Stimulated activated CD4-positive, alpha-beta T cell treated with anti-CD3 and anti-CD28 coated beads, TNF-alpha, amount 100 ng/mL, for 4 hours (primary cell): ENCODE data around the gene PYGM.

Source experiments
- DNase-seq, 3 experiments: peaks; one replicate each; pipeline ENCODE4 v3.0.0-alpha.2; 2020; ENCODE audit warnings: low read depth in 3 of 3

The PYGM gene

DNA sequence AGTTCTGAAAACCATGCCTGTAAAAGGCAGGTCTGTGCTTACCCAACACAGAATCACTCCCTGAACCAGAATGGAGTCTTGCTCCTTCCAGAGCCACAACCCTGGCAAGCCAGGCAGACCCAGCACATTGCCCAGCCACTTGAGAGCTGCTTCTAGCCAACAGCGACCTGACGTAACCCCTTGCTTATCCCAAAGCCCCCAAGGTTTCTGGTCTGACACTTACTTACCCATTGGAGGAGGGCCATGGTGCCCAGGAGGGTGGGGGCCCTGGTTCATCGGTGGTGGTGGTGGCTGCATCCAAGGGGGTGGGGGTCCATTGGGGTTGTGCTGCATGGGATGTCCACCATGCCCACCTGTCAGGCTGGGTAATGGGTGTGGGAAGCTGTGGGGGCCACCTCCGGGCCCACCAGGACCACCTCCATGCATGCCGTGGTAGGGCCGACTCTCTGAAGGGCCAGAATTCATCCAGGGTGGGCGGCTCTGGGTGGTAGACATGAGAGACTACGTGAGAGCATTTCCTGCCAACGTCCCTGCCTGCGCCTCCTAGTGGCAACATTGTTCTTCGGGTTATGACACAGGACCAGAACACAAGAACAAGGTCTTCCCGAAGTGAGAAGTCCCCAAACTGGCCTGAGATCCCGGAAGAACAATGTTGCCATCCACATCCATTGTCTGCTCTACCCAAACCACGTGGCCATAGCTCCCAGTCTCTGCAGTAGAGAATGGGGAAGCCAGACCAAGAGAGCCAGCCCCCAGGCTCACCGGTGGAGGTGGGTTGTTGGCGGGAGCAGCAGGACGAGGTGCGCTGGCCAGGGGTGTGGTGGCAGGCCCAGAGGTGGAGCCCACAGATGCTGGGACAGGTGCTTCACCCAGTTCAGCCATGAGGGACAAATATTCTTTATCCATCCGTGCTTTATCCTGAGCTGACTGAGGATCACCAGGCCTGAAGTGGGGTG, 7.8 kb upstream of the PYGM start:
- peak in 2 of 3 experiments; percentile 49 to 71 for DNase-seq

DNA sequence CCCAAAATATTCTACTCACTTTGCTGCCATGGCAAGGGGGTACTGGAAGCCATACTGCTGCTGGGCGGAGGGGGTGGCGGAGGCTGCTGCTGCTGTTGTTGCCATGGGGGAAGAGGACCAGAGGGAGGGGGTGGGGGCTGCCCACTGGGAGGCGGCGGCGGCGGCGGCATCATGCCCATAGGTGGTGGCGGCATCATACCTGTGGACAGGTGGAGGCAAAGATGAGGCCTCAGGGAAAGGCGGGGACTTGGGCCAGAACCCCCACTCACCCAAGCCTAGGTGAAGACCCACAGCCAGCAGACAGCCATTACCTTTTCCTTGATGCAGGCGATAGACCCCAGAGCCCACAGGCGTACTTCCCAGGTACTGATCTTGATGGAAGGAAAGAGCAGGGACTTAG, 7.1 kb upstream of the PYGM start:
- no peak for DNase-seq

GRCh38 chr11:64765851-64766665, 6.3 kb upstream of the PYGM start:
- no peak for DNase-seq

- DNase-seq, result no peak
Observed at GRCh38 chr11:64765291-64765850, 5.6 kb upstream of the PYGM start.

DNA sequence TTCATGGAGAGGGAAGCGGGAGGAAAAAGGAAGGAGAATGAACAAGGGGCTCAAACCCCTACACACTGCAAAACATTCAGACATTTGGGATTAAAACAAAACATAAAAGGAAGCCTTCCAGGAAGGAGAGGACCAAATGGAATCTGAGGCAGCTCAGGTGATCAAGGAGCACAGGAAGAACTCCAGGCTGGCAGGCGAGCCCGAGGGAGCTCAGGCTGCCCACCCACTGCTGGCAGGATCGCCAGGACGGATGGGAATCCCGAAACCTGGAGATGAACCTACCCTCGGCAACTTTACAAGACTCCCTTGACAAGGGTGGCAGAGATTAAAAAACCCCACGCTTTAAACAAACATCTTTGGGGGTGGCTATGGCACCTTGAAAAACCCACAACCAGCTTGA, 5.0 kb upstream of the PYGM start:
- DNase-seq, result no peak

- peak in 2 of 3 experiments; percentile 35 to 36 for DNase-seq
Observed at GRCh38 chr11:64764040-64764611, 4.4 kb upstream of the PYGM start.

- no peak for DNase-seq
Observed at GRCh38 chr11:64763526-64764039, 3.8 kb upstream of the PYGM start.

DNA sequence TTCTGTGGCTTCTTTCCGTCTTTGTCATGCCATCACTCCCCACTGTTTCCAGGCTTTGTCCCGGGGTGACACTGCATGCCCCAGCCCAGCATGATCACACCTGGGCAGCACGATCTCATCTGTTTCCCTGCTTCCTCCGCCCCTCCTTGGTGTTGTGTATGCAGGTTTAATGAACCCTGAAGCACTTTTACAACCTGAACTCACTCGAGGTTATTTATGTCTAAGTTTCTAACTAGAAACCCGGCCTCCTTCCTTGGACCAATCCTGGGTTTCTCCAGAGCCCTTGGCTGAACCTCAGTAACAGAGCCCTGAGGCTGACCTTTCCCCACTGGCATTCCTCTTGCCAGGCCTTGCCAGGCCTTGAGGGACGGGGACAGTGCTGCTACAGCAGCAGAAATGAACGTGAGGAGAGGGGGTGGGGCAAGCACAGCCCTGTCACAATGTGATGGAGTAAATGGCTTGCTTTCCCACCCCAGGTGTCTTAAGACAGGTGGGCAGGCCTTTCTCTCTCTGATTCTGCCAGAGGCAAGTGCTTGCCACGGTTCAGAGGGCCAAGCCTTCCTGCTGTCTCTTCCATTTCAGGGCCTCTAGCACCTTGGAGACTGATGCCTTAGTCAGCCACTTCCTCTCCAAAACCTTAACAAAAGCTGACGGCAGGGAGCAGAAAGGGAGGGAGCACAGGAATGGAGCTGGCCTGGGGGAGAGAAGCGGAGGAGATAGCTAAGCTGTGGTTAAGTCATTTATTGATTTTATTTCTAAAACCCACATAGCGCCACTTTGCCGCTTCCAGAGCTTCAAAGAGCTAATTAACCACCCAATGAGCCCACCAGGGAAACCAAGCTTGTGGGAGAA, 3.1 kb upstream of the PYGM start:
- DNase-seq, result no peak

DNA sequence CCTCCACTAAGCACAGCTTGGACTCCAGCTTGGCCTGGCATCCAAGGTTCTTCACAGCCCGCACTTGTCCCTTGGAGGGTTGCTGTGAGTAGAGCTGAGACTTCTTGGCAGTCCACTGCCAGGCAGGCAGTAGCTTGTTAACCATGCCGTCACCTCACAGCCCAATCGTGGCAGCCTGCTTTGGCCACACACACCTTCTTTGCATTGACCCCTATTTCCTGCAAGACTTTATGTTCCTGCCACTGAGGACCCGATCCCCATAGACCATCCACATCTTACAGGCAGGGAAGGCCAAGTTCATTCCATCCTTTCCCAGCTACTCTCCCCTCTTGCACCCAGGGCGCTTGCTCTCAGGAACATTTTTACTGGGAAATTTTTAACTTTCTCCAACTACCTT, 2.5 kb upstream of the PYGM start:
- no peak for DNase-seq

GRCh38 chr11:64760759-64761420, 1.1 kb upstream of the PYGM start:
- DNase-seq, result no peak

DNA sequence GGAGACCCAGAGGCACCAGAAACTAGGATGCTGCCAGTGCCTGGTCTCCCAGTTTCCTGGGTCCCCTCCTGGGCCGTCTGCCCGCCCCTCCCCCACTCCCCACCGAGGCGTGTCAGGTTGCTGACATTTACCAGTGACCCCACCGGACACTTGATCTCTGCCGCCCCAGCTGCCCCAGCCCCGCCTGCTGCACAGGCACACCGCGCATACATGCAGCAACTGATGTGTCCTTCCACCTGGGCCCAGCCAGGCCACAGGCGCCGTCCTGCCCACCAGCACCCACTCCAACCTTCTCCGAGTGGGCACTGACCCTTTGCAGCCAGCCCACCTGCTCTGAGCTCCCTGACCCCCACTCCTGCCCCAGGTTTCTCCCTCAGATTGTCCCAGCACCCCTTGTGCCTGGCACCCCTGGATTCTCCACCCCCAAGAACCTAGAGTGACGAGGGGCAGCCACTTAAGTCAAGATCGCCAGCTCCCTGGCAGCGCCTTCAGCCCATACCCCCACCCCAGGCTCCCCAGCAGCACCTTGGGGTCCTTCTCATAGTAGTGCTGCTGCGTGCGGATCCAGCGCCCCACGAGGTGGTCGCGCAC, 548 bp downstream of the PYGM start:
- no peak for DNase-seq

DNA sequence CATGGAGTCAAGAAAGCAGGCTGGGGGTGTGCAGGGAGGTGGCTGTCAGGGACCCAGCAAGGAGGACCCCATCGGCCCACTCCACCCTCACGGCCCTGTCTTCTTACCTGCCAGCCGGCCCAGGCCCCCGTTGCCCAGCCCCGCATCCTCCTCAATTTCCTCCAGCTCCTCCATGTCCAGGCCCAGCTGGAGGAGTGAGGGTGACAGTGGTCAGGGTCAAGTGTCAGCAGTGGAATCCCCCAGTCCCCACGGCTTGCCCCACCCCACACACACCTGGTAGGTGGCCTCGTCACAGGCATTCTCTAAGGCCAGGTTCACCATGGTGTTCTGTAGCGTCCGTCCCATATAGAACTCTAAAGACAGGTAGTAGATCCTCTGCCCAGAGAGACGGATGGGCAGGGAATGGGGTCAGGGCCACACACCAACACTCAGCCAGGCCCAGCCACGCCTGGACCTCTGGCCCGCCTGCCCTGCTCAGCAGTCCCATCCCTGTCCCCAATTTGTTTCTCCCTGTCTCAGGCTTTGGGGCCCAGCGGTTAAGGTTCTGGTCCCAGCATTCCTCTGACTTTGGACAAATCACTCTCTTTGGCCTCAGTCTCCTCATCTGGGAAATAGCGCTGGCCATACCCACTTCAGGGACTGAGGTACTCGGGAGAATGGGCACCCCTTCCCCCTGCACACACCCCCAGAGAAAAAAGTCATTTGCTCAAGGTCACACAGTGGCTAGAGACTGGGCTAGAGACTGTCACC, 1.3 kb downstream of the PYGM start:
- DNase-seq, result no peak

GRCh38 chr11:64757549-64758329, 2.0 kb downstream of the PYGM start:
- DNase-seq, result no peak

GRCh38 chr11:64755681-64756361, 4.0 kb downstream of the PYGM start:
- DNase-seq, result no peak

- no peak for DNase-seq
Observed at GRCh38 chr11:64754919-64755662, 4.7 kb downstream of the PYGM start.

DNA sequence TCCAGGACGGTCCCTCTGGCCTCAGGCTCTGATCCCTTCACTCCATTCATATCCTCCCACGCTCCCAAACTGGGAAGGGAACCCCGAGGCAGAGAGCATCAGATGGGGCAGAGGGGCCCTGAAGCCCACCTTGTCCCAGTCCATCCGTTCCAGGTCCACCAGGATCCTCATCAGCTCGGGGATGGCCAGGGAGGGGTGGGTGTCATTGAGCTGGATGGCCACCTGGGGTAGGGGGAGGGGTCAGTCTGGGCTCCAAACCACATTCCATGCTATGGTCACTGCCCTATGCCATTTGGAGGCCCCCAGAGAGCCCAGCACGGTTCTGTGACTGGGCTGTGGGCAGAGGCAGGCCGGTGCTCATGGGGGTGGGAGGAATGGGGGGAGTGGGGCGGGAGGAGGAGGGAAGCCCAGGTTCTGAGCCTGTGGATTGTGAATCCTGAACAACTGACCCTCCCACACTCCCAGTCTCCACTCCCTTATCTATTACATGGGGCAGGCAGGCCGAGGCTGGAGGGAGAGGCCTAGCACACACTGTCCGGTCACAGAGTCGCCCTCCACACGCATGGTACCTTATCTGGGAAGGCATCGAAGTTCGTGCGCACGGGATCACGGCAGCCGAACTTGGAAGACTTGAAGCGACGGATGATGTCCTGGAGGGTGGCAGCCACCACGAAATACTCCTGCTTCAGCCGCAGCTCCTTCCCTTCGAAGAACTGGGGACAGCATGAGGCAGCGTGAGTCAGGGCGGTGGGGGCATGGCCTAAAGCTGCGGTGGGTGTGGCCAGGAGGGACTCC, 5.5 kb downstream of the PYGM start:
- DNase-seq, result no peak
